HG03354 (cell line): ENCODE results near the gene ANXA1.

ENCODE experiments used
- ATAC-seq: cut with Tn5 transposase; IDR thresholded peaks from one replicate; pipeline ENCODE4 v1.9.1; 2021; ENCODE audit warnings: mild to moderate bottlenecking; ENCODE audit not compliant: unreplicated experiment, poor library complexity, severe bottlenecking

ANXA1 gene, protein sequence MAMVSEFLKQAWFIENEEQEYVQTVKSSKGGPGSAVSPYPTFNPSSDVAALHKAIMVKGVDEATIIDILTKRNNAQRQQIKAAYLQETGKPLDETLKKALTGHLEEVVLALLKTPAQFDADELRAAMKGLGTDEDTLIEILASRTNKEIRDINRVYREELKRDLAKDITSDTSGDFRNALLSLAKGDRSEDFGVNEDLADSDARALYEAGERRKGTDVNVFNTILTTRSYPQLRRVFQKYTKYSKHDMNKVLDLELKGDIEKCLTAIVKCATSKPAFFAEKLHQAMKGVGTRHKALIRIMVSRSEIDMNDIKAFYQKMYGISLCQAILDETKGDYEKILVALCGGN

DNA sequence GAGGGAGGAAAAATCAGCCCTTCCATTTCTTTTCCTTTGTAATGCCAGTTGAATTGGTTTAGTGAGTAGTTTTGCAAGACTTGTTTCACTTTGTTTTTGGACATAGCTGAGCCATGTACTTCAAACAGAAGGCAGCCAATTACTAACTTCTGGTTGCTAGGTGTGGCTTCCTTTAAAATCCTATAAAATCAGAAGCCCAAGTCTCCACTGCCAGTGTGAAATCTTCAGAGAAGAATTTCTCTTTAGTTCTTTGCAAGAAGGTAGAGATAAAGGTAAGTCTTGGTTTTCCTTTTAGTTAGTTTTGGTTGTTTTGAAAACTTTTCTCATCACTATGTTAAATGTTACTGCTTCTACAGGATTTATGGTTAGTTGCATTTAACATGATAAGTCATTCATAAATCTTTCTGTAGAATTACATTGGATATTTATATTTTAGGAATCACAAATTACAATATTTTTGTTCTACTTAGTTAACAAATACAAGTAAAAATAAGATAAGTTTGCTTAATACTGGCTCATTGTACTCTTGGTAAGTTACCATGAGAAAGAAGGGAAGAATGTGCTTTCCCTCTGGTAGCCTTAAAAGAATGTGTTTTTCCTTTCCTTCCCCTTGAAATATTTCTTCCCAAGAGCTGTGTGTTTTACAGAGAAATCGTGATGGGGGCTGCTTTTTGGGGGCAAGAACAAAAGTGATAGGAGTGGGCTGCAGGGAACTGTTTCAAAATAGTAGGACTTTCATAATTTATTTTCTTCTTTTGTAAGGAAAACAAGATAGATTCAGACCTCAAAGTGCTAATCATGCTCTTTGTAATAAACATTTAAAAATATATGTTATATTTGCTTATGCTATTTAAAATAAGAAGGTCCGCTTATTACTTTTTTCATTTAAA is at the start of gene ANXA1:
ANXA1 (plus strand) TSS at position 213 of the 890 bp plus-strand sequence. CDS start 6,671 bp downstream, outside the sequence.
- no peak for ATAC-seq

DNA sequence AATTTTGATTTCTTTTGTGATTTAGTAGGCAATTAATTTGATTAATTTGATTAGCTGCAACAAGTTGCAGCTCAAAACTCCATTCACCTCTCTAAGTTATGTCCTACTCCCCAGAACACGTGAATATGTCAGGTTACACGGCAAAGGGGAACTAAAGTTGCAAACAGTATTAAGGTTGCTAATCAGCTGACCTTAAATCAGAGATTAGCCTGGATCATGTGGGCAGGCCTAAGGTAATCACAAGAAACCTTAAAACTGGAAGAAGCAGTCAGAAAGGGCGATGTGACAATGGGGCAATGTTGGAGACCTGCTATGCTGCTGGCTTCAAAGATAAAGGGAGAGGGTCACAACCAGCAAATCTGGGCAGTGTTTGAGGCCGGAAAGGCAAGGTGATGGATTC is 47.3 kb upstream of the ANXA1 start:
- no peak for ATAC-seq

DNA sequence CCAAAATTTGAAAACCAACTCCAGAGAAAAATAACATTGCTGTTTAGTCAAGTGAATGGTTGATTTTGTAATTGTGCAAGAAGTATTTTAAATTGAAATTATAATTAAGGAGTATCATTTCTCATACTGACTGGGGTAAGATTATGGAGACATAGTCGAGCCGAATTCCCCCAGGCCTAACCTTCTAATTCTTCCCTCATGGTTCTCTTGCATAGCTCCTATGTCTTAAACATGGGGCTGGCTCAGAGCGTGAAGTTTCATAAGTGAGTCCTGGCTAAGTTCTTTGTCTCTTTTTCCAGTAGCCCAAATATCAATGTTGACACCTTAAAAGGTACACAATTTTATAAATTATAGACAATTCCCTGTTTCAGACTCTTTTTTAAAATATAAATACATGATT is 46.7 kb upstream of the ANXA1 start:
- ATAC-seq = no peak

DNA sequence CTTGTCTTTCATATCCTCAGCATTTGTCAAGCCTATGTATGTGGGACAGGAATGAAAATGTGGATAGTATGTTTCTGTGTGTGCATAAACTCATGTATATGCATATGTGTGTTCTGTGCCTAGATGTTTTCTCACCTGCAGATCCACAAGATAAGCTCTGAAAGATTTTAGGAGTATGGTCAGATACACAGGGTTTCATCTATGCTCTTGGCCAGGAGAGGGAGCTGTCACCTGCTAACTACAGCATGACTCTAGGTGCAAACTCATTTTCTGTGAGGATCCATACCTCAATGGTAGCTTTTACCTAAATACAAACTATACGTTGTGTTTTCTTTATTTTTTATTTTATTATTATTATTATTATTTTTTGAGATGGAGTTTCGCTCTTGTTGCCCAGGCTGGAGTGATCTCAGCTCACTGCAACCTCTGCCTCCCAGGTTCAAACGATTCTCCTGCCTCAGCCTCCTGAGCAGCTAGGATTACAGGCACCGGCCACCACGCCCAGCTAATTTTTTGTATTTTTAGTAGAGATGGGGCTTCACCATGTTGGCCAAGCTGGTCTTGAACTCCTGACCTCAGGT is 44.1 kb upstream of the ANXA1 start:
- peak; percentile 99 for ATAC-seq

DNA sequence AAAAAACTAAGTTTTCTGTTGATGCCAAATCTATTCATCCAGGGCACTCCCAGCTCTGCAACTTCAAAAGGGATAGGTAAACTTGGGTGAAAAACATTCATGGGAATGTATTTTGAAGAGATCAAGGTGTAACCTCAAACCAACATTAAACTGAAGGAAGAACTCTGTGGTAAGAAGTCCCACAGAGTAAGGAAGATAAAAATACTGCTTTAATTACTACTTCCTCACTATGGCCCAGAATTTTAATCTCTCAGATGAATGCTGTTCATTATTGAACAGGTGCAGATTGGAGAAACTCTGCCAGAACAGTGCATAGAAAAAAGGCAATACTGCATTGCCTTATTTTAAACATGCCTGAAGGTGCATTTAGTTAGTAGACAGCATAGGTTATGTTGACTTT is 37.6 kb upstream of the ANXA1 start:
- ATAC-seq = no peak

DNA sequence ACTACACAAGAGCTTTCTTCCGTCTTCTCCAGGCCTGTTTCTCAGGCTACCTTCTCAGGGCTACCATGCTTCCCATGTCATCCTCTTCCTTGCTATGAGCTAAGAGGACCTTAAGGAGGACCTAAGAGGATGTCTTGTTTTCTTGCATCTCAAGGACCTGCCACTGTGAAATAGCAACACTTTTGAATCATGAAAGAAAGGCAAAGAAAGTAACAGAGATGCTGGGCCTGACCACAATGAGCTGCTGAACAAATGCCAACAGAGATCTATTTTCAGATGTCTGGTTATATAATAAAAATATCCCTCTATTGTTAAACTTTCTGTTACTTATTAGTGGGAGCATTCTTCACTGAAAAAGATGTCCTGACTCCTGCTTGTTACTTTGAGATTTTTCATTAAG is 36.7 kb upstream of the ANXA1 start:
- ATAC-seq = no peak

DNA sequence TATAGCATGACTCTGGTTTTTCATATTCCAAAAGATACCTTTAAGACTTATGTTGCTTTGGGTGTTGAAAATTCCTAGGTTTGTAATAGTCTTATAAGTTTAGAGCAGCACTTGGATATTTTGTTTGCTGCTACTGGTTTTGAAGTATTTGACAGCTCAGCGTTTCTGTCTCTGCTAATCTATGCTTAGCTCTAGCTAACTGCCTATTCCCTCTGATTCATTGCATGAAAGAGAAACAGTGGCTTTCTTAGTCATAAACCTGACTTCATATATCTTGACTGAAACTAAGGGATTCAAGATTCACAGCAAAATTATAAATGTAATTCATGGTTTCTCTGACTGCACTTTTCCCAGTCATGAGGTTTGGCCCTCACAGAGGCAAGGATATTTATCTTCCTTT is 35.6 kb upstream of the ANXA1 start:
- ATAC-seq = no peak

DNA sequence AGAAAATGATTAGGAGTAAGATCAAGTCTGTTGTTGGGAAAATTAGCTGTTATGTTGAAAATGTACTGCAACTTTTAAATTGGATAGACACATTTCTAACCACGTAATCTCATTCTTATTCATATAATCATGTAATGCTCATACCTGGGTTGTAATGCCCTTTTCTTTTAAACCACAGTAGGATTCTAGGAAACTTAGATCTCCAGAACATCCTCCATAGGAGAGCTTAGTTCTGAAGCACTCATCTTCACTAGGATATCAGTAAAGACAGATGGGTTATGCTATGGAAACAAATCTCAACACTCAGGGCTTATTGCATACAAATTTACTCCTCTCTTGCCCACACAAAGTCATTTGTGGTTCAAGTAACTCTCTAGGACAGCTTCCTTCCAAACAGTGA is 34.8 kb upstream of the ANXA1 start:
- no peak for ATAC-seq

DNA sequence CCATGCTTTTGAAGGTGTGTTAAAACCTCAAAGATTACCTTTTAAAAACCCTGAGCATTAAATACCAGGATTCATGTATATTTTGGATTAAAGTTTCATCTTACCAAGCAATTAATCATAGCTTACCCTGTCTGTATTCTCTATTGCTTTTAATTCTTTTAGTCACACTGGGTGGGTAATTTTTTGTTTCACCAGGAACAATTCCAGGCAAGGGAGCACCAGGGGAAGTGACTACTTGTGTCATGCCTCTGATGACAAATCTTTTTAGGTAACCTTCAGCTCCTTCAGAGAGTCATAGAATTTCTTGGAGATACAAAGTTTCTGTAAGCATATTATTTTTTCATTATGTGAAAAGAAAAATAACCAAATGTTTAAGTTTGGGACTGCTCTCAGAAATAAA is 33.4 kb upstream of the ANXA1 start:
- ATAC-seq = no peak

DNA sequence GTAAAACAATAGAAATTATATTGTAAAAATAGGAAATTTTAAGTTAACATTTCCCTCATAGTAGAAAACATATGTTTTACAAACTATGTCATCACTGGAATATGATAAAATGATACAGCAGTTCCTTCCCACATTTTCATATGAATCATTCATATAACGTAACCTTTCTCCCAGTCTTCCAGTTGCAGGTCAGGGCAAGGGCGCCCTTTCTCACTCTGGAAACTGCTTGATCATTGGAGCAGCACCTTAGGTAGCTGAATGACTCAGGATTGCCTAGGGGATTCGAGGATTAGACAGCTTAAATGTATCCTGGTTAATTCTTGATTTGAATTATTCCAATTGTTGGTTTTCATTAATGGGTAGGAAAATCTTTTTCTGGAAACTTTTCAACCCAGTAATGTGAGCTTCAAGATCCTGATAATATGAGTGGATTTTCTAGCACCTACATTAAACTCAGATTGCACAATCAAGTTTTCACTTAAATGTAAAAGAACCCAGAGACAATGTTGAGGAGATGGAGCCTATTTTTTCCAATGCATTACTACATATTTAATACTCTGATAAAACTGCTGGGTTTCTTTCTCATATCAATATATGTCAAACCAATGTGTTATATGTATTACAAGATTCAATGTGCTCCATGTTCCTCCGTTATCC is 32.6 kb upstream of the ANXA1 start:
- ATAC-seq = no peak

DNA sequence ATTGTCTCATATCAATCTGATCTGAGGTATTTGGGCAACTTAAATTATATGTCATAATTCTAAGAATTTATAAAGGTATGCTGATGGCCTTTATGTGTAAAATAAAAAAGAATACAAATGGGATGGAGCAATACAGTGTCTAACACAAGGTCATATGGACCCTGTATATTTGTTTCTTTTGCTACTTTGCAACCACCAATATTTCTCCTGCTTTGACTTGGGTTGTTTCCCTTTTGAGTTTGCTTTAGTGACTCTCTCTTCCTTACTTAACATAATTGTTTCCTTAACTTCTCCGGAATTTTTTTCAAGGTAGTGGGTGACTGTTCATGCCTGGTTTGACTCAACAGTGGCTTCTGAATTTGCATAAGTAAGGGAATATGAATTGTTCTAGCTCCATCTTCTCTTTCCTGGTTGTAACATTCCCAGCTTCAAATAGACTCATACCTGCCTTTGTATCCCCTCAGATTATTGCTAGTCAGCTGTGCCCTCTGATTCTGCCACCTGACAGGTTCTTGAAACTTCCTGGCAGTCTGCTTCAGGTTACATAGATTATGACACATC is 30.2 kb upstream of the ANXA1 start:
- no peak for ATAC-seq

DNA sequence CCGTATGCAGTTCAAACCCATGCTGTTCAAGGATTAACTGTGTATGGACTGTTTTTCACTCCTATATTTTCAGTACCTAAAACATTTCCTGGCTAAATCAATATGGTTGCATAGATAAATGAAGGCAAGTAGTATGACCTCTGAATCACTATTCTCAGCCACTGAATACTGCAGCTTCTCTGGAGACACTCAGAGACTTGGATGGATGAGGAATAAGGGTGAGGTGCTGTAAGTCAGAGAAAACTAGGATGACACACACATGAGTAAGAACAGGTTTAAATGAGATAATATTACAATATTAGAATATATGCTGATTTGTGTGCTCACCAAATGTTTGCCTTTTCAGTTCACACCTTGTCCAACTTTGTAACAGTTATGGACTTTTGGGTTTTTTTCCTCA is 26.0 kb upstream of the ANXA1 start:
- no peak for ATAC-seq

DNA sequence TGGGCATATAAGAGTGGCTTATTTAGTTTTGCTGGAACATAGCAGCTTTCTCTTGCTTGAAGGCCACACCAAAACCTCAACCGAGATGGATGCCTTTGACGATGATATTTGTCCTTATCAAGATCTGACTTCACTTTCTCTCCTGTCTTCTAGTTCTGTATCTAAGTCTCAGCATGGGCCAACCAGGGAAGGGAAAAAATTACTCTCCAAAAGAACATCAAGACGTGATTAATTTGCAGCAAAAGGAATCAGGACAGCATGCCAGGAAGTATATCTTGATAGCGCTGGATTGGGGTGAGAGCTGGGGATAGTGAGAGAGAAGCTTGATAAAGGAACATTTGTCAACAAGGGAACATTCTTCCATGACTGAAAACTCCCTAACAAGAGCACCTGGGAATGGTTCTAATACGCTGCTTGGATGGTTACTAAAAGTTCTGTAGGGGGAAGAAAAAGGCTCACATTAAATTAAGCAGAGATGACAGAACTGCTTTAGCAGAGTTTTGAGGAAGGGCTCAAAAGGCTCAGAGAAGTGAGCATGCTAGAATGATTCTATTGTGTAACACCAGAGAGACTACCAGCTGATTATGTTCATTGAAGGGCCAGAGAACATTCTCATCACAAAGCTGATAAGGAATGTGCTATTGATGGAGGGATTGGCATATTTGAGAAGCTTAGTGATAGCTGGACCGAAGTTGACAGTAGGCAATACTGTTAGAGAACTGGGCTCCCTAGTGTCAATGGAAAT is 21.6 kb upstream of the ANXA1 start:
- no peak for ATAC-seq

DNA sequence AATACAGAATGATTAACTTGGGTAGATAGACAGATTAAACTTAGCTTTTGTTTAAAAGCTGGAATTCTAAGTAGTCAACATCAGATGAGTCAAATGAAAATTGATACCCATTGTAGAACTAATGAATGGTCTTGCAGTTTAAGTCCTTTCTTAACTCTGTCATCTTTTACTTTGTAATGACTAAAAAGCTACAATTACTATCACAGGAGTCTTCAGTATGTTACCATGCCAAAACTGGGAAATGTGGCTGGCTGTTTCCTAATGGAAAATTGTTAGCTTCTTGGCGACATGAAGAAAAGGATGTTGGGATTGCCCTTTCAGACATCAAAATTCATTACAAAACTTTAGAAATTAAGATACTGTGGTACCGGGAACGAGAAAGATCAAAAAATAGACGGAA is 20.2 kb upstream of the ANXA1 start:
- no peak for ATAC-seq

DNA sequence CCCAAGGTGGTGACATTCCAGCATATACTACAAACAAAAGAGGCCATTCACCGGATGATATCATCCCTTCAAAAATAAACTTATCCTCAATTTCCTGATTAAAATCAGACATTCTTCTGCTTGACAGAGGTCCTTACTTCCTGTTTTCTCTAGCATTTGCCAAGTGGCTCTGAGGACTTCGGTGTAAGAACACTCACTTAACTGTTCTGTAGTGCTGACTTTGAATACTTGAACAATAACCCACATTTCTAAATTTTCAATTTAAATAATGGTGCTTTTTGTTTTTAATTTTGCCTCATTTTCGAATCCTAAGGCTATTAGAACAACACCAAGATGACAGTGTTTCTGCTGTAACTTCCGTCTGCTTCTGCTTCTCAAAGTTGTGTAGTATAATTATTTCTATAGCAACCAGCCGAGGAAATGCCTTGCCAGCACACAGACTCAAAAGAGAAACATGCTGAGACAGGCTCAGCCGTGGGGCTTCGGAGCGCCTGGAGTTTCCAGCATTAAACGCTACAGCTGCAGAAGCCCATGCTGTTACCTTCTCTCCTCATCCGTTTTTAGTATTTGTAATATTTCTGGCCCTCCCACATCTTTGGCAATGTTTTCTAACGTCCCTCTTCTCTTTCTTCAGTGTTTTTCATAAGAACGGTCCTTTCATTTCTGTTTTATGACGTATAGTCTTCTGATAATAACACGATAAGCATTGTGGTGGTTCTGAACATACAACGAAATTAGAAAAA is 19.5 kb upstream of the ANXA1 start:
- ATAC-seq = peak; percentile 94

DNA sequence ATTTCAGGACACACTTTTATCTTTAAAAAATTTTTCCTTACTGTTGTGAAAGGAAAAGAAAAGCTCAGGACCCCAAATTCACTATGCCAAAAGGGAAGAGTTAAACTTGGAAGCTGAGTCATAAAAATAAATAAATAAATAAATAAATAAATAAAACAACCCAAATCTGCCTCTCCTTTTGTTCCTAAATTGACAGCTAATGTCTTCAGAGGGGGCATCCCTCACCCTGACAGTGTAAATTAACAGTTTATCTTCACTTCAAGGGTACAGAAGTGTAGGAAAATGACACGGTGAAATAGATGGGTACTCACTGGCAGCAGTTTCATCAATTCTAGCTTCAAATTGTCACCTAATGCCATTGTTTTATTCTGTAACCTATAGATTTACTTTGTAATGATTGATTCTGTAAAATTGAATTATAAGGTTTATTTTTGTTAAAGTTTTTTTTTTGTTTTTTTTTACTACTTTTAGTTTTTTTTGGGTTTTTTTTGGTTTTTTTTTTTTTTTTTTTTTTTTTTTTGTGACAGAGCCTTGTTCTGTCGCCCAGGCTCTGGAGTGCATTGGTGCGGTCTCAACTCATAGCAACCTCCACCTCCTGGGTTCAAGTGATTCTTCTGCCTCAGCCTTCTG is 18.5 kb upstream of the ANXA1 start:
- ATAC-seq = no peak

DNA sequence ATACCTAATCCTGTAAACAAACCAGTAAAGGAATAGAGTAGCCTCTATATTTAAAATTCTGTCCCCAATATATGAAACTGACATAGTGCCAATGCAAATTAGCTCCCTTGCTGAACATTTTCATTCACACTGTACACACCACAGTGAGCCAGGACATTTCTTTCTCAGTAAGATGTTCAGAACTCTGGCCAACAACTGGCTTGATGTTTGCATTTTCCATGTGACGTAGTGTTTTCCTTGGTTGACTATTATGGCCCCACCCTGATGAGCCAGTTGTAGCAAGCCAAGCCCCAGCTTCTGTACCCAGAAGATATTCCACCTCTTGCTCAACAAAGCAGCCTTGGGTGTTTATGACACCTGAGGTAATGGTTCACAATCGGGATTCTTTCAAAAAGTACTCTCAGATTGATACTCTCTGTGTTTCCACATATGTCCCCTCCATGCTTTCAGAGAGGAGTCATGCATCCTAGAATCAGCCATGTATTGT is 17.7 kb upstream of the ANXA1 start:
- peak; percentile 57 for ATAC-seq

DNA sequence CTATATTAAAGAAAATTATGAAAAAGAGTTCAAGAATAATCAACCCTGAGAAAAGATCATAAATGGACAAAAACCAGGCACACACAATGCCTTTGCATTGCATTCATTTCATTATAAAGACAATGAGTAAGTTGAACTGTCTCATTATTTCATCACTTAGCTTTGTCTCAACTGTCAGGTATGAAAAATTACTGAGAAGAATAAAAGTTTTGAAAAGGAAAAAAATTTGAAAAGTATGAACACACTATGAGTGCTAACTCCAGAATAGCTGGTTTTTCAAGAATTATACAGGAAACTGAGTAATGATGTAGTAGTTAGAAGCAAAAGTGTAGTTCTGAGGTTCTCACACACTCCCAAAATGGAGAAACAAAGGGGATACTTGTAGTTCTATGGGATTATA is 16.3 kb upstream of the ANXA1 start:
- ATAC-seq = no peak
